Activated CD8-positive, alpha-beta memory T cell treated with anti-CD3 and anti-CD28 coated beads, Interleukin-2, amount 50 U/mL, for 4 hours (primary cell): ENCODE results near the gene FANCG.
A peak's percentile ranks its signal among the peaks of the same experiment; 100 is the strongest.

Experiments used
- DNase-seq: peaks from one replicate; pipeline ENCODE4 v3.0.0-alpha.2; 2020

Gene FANCG

DNA sequence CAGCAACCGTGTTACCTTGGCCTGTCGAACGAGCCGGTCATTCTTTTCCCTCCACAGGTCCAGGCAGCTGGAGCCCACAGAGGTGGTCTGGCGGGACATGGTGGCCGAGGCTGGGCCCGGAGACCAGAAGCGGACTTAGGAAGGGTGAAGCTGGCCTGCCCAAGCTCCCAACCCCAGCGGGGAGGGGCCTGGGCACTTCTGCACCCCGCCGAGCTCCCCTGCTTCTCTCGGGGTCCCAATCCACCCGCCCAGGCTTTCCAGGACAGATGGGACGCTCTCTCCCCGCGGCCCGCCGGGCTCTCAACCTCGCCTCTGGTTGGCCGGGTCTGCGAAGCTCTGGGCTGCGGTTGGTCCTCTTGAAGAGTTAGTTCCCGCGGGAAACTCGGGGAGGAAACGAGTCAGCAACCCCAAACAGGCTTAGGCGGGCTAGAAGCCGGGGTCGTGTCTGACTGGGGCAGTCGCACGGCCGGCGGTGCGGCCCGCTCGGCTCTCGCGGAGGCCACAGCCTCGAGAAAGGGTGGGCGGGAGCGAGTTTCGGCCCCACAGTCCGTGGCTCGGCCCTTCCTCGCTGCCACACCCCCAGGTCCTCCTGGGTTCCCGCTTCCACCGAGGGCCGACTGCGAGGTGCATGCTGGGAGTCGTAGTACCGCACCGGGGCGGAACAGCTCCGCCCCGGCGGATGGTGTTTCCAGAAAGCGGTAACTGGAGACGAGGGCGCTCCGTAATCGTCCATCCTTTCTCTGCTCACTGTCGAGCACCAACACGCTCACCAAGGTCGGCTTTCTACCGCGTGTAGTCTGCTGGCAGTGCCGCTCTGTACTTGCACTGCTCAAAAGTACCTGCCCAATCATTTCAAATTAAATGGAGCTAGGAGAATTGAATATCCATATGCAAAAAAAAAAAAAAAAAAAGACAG, at the start of gene FANCG:
FANCG (minus strand) TSS at position 517 of the 916 bp plus-strand sequence; CDS start at position 99, 418 bp downstream.
- peak; percentile 80 for DNase-seq

DNA sequence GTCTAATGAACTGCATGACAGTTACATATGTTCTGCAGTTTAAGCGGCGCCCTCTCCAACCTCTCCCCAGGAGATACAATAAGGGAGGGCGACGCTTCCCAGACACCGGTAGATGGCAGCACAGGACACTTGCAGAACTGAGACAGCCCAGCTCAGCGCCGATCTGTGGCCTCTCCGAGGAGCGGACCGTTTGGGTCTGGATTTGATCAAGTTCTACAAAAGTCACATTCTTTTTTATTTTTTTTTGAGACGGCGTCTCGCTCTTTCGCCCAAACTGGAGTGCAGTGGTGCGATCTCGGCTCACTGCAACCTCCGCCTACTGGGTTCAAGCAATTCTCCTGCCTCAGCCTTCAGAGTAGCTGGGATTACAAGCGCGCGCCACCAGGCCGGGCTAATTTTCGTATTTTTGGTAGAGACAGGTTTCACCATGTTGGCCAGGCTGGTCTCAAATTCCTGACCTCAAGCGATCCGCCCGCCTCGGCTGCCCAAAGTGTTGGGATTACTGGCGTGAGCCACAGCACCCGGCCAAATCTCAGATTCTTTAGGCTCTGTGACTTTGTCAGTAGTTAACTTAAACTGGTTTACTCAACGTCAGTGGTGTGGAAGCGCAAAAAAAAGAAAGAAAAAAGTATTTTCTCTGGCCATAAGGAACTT, 37.3 kb upstream of the FANCG start:
- peak; percentile 86 for DNase-seq

DNA sequence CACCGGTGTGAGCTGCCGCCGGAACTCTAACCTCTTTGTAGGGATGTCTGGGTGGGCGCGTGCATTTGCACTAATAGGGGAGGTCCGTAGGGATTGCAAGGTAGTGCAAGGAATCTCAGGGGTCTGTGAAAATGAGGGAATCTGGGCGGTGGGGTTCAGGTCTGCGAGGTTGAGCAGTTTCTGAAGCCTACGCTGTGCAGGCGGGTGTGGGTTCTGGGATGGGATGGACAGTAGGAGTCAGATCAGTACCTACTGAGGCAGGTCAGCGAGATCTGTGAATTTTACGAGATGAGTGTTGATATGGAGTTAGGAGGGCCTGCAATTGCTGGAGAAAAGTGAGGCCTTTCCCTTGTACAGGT, 36.8 kb upstream of the FANCG start:
- no peak for DNase-seq

- peak; percentile 92 for DNase-seq
These were observed 36.2 kb upstream of the FANCG start, which contains the start of gene ATOSB for GRCh38 chr9:35115680-35116538. TSS of gene ATOSB (minus strand) at chr9:35115862. CDS start at chr9:35108274, 7,588 bp downstream.

- no peak for DNase-seq
These were observed 35.3 kb upstream of the FANCG start for GRCh38 chr9:35114840-35115628.

DNA sequence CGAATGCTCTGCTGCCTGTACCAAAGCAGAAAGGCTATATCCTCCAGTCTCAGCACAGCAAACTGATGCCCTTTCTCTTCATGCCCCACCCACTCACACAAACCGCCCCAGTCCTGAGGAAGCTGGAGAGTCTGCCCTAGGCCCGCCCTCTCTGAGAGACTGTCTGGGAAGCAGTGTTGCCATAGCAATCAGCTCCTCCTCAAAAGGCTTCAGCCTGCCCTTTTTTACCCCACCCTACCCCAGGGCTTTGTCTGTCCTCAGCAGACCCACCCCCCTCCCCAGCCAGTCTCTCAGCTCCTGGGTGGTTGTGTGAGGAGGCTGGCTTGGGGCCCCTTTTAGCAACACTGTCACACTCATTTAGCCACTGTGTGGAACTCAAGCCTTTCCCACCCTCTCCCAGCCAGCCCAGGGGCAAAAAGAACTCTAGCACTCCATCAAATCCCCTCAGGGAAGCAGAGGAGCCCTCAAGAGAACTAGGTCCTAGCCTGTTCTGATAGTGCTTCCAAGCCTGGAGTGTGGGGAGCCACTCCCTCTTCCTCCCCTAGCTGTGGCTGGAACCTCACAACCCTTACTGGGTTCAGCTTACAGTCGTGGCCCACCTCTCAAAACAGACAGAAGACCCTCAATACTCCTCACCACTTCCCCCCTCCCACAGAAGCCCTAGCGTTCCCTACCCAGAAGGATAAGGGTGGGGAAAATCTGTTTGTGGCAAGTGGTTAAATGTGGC, 34.5 kb upstream of the FANCG start:
- peak; percentile 62 for DNase-seq

- DNase-seq: no peak
These were observed 32.7 kb upstream of the FANCG start for GRCh38 chr9:35112257-35113020.

DNA sequence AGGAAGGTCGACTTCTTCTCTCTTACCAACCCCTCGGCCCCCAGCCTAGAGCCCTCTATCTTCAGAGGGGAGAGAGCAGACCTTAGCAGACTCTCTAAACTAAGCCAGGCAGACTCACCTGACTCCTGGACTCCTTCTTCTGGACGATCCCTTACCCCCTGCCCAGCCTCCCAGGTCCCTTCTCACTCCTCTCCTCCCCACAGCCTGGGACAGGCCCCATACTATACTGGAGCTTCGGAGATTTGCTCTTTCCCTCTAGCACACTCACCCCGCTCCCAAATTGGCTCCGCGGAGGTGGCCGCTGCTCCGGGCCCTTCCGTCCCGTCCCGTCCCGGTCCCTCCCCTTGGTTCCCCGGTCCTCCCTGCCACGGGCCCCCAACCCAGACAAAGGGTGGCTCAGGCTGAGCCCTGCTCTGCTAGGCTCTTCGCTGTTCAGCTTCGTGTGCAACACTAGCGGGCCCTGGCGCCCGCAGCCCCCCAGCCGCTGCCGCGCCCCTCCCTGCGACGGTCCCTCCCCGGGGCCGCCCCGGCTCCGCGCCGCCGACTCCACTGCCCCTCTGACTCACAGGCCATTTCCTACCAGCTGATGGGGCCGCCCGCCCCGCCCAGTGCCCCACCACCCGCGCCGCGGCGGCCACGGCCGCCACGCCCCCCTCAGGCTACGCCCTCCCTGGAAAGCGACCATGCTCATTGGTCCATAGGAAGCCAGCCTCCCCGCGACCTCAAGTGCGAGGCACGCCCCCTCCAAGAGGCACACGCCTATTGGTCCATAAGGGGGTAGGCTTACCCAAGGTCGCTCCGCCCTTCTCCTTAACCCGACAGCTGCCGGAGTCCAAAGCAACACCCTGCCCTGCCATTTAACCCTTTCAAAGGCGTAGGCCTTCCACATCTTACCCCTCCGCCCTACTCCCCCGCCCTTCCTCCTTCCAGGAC, 31.5 kb upstream of the FANCG start:
- peak; percentile 95 for DNase-seq

GRCh38 chr9:35110327-35110761, 30.6 kb upstream of the FANCG start:
- DNase-seq: no peak

- DNase-seq: no peak
These were observed 29.3 kb upstream of the FANCG start for GRCh38 chr9:35108946-35109575.

- DNase-seq: no peak
These were observed 28.7 kb upstream of the FANCG start for GRCh38 chr9:35108461-35108860.

GRCh38 chr9:35107297-35108290, 27.9 kb upstream of the FANCG start:
- no peak for DNase-seq

GRCh38 chr9:35106343-35106730, 26.6 kb upstream of the FANCG start:
- DNase-seq: no peak

DNA sequence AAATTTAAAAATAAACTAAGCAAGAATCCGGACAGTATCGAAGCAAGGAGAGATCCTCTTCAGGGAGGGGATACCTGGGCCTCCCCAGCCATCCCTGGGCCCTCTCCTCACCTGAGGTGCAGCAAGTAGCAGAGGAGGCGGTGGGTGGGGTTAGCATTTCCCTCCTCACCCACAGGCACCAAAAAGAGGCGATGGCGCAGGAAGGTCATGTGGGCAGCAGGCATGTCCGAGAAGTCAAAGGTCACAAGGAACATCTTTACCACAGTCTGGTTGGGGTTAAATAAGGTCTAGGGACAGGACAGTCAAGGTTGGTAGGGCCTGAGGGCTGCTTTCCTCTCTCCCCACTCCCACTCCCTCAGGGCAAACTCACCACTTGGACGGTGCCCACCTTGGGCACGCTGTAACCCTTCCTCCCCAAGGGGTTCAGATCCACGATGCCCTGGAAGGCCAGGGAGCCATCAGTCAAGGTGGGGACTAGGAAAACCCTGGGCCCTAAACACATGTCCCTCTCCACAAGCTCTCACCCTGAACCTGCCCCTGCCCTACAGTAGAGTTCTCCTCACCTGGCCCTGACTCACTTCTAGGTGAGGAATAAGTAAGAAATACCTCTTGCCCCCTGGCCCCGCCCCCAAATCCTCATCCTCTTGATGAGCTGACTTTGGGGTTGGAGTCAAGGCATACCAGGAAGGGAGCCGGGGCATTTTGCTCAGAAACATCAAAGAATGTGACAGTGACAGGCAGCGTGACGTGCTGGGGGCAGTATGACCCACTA, 26.0 kb upstream of the FANCG start:
- DNase-seq: no peak

DNA sequence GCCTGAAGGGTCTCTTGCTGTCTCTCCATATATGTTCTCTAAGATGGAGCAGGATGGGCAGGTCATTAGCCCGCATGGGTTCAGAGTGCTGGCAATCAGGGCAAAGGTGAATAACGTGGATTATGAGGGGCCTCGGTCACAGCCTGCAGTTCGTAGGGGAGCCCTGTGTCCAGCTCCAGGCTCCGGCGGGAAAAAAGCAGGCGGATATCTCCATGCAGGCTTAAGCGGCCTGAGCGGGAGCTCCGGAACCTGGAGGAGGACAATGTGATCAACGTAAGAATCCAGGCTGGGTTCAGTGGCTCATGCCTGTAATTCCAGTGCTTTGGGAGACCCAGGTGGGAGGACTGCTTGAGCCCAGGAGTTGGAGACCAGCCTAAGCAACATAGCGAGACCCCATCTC, 25.4 kb upstream of the FANCG start:
- no peak for DNase-seq

- no peak for DNase-seq
These were observed 24.8 kb upstream of the FANCG start for GRCh38 chr9:35104586-35104985.

GRCh38 chr9:35103660-35104191, 24.0 kb upstream of the FANCG start:
- no peak for DNase-seq
